GM18505 (cell line): Measurements from ENCODE around the gene TRIM17.

ENCODE experiments used
- ATAC-seq: cut with Tn5 transposase; IDR thresholded peaks from one replicate; pipeline ENCODE4 v1.9.1; 2021; ENCODE audit not compliant: unreplicated experiment
- POLR2A ChIP-seq: IDR thresholded peaks from 4 replicates; pipeline ENCODE4 v1.6.1; 2011; ENCODE audit warnings: borderline replicate concordance; ENCODE audit not compliant: insufficient read depth, insufficient read length; ENCODE audit errors: extremely low read depth

The TRIM17 gene

DNA sequence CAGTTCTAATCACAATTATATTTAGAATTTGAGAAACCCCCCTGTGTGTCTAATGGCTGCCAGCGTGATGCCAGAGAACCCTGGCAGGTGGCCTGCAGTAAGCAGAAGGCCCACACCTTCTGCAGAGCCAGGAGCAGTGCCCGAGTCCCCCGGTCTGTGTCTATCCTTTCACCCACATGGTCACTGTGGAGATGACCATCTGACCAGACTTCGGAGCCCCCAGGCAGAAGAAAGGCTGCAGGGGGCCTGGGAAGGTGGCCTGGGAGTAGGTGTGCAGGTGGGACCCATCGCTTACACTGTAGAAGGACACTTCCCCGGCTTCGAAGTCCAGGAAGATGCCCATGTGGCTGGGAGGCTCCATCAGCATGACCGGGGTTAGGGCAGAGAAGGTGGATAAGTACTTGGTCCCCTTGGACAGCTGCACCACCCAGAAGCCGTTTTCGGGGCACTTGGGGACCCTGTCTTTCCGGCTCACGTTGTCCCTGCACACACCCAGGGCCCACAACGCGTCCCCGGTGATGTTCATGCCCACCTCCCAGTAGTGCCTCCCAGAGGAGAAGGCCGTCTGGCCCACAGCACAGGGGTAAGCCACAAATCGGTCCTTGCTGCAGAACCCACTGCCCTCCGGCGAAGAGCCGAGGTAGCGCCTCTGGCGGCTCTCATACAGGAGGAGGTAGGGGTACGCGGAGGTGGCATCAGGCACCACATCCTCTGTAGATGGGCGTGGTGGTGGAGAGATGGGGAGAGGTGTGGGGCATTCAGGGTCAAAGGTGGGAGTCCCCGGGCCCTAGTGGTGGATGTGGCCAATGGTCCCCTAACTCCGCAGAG, 8.4 kb downstream of the TRIM17 start:
- ATAC-seq, result no peak
- no peak for TF ChIP-seq POLR2A

DNA sequence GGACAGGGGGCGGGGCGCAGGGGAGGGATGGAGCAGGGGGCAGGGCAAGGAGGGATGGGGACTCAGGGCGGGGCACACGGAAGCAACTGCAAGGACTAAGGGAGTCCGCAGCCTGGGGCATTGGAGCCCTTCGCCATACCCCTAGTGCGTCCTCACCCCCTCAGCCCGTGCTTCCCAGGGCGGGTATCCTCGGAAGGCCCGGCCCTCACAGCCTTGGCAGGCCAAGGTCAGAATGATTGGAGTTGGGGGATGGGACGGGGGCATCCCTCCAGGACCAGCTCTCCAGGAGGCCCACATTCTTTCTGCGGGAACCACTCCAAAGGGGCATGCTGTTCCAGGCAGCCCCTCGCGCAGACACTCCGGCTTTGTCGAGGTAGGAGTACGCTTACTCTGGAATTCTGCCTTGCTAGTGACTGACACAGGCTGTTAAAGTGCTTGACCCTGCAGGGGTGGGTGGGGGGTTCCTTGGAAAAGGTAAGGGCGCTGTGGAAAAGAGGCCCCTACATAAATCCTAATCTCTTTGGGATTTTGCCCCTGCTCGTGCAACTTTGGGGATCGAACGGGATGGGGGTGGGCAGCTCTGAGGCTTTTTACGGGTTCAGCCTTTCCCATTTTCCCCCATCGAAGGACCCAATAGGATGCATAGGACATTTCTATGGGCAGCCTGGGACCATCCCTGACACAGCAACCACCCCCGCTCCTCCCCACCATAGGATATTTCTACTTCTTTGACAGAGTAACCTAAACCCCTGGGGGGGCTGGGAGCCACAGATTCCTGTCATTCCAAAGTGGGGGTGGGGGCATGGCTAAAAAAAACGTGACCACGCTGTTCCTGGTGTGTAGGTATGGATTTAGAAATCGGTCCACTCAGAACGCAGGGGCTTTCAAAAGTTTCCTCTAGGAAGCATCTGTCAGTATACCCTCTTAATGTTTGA, 9.3 kb downstream of the TRIM17 start:
- TF ChIP-seq POLR2A, result no peak
- ATAC-seq, result no peak

DNA sequence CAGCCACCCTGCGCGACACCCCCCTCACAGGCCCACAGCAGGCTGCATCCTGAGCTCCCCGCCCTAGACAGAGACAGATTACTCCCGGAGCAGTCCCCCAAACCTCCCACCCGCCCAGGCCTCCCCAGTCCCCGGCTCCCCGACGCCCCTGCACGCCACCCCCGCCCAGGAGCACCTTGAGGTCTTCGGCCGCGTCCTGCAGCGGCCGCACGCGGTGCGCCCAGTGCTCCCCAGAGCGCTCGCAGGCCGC, 10.8 kb downstream of the TRIM17 start:
- no peak for TF ChIP-seq POLR2A
- ATAC-seq, result peak; percentile 12

GRCh38 chr1:228405200-228405978, 11.3 kb downstream of the TRIM17 start:
- no peak for TF ChIP-seq POLR2A
- no peak for ATAC-seq

DNA sequence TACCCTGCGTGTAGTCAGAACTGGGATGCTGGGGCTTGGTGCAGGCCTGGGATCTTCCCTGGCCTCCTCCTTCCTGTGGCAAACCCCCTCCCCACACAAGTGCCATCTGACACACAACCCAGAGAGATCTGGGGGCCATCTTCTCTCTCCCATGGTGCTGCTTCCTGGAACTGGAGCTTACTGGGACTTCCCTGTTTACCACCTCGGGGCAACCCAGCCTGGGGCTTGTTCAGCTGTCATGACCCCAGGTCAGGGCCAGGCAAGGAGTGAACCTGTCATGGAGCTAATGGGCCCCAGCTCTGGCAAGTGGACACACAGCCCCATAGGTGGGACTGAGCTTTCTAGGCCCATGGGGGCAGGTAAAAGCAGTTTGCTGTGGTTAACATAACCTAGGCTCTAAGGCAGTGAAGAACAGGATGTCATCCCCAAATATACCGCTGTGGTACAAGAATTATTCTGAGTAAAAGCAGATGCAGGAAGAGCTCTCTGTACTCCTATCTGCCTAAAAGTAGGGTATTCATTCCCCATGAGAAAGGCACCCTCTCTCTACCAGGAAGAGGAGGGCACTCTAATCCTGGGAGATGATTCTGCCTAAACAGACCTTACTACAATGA, 12.4 kb downstream of the TRIM17 start:
- ATAC-seq, result no peak
- no peak for TF ChIP-seq POLR2A

- TF ChIP-seq POLR2A, result no peak
- no peak for ATAC-seq
Observed at GRCh38 chr1:228403231-228403631, 13.4 kb downstream of the TRIM17 start.

DNA sequence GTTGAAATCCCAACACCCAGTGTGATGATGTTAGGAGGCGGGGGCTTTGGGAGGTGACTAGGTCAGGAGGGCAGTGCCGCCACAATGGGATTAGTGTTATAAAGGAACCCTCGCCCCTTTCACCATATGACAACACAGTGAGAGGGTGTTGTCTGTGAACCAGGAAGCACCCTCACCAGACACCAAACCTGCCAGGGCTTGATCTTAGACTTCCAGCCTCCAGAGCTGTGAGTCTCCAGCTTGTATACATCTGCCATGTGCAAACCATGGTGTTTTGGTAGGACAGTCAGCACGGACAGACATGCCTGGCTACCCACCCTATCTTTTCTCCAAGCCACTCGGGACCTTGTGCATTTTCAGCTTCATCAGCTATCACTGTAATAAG, 14.0 kb downstream of the TRIM17 start:
- no peak for ATAC-seq
- no peak for TF ChIP-seq POLR2A

GRCh38 chr1:228401782-228402640, 14.7 kb downstream of the TRIM17 start:
- no peak for ATAC-seq
- no peak for TF ChIP-seq POLR2A

GRCh38 chr1:228400692-228401454, 15.8 kb downstream of the TRIM17 start:
- ATAC-seq, result no peak
- TF ChIP-seq POLR2A, result no peak

DNA sequence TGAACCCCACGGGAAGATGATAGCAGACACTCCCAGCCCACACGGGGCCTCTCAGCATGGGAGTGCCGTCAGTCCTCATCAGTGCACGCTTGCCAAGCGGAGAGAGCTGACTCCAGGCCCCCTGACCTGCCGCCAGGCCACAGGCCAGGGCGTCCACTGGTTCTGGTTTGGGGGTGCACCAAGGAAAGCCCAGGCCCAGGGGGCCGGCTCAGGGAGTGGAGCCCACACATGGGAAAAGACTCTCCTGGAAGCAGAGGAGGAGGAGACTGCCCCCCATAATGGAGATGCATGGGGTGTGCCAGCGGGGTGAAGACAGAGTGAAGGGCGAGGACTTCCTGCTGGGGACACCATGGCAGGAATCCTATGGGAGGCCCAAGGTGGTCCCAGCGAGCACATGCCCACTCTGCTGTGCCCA, 16.4 kb downstream of the TRIM17 start:
- TF ChIP-seq POLR2A, result no peak

DNA sequence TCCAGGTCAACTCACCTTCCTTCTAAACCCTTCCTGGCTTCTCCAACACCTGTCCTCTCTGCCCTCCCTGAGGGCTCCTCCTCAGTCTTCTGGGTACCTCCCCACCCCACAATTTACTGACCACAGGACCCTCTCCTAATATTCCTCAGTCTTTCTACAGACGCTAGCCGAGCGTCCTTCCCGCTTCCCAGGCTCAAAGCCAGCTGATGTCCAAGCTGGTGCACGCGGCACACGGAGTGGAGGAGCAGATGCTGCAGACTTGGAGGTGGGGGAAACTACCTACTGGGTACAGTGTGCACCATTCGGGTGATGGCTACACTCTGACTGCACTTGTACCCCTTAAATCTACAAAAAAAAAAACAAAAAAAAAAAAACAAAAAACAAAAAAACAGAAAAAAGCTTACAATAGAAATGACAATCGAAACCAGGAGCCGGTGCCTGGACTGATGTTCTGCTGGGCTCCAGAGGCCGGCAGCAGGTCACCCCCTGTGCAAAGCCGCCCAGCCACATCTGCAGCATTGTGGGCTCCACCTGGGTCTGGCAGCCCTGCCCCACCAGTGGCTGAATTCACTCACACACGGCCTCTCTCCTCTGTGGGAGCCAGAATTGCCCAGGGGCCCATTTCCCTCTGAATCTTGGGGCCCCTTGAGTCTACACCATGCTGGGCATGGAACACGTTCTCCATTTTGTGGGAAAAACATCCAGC, 17.0 kb downstream of the TRIM17 start:
- ATAC-seq, result no peak
- TF ChIP-seq POLR2A, result no peak

More for the DNA sequence above, 16.4 kb downstream of the TRIM17 start:
- no peak for ATAC-seq
